GM15510 (cell line): ENCODE measurements around the gene AGPAT2.

Experiments used
- POLR2A ChIP-seq: IDR thresholded peaks from 3 replicates; pipeline ENCODE4 v1.6.1; 2011; ENCODE audit warnings: borderline replicate concordance; ENCODE audit not compliant: insufficient read length; ENCODE audit errors: extremely low read depth

AGPAT2 gene

DNA sequence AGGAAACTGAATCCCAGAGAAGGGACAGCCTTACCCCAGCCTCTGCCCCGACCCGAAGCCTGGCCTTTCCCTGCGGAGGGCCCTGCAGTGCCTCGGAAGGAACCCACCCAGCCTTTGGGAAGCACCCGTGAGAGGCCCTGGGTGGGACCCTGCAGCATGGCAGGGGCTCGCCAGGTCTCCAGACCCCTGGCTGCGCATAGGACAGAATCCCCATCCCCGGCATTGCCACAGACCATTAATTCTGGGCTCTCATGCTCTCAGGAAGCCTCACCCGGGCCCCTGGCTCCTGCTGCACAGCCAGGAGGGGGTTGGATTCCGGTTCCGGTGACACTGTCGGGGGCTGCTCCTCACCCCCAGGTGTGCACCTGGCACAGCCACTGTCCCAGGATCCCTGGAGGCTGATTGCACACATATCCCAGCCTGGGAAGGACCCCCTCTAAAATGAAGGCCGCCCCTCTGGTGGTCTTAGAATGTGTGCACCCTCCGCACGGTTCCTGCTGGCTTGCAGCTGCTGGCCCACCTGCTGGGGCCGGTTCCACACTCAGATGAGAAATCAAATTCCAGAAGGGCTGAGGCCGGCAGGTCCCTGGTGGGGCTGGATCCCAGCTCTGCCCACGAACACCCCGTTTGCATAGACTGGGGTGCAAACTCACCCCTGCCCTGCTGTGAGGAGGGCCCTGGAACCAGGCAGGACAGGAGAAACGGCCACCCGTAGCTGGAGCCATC is 19.9 kb downstream of the AGPAT2 start:
- no peak for TF ChIP-seq POLR2A

DNA sequence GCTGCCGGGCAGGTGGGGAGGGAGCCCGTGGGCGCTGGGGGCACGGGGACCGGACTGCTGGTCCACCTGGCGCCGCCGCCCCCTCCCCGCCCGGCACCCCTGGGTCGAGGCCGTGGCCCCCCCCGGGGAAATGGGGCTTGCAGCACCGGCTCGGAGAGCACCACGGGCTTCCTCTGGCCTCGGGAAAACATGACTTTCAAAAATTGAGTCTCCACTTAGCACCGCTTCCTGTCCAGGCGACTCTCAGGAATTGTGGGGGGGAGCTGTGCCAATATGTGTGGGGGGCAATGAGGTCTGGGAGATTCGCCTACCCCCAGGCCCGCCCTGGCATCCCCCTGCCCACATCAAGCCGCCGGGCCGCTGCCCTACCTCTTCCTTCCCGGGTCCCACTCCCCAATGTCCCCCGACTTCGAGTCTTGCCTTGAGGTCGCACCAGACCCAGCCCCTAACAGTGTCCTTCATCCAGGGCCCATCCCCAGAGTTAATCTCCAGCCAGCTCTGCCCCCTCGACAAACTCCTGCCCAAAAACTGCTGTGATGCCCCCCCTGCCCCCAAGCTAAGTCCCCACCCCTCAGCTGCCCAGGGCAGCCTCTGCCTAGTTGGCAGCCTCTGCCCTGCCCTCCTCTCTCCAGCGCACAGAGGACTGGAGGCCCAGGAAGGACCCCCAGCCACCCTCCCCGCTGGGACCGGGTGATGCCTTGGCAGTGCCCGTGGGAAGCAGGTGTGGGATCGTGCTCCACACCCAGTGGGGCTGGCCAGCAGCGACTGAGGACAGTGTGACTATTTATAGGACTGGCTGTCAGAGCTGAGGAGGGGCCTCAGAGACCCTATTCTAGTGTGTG is 20.7 kb downstream of the AGPAT2 start:
- TF ChIP-seq POLR2A = no peak

DNA sequence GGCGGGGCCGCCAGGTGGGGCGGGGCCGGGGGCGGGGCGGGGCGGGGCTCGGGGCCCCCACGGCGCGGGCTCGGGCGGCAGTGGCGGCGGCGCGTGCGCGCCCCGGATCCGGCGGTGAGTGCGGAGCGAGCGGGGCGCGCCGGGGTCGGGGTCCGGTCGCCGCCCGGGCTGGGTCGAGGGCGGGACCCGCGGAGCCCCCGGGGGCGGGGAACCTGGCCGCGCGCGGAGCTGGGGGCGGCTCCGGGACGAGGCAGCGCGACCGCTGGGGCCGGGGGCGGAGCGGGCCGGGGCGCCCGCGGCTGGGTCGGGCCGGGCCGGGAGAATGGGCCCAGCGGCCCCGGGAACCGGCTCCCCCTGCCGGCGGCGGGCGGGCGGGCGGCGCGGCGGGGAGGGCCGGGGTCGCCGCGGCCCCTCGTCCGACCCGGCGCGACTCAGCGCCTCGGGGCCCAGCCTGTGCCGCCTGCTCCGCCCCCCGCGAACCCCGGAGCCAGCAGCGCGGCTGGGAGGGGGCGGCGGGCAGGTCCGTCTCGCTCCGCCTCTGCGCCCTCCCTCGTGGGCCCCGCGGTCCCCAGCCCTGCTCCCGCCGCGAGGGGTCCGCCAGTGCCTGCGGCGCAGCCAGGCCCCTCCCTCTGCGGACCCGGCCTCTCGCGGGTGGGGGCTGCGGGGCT is 21.4 kb downstream of the AGPAT2 start:
- TF ChIP-seq POLR2A = no peak

DNA sequence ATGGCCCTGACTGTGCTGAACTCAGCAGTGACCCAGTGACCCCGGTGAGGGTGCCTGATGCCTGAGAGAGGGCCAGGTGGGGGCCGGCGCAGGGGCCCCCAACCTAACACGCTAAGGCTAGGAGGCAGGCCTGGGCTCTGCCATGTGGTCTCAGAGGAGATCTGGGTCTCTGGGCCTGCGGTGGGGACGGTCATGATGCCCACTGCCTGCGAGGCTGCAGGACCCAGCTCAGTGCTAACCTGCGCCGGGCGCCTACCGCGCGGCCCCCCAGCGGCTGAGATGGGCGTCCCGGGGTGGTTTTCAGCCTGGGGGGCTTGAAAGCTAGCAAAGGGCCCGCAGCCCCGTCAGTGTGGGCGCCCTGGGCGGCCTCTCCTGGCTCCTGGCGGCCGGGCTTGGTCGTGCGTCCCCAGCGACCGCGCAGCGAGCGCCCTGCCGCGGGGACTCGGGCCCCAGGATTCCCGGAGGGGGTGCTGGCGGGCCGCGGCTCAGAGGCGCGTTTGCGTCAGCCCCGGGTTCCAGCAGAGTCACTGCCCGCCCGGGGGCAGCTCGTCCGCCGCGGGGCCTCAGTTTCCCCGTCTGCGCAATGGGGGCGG is 22.1 kb downstream of the AGPAT2 start:
- TF ChIP-seq POLR2A = no peak

DNA sequence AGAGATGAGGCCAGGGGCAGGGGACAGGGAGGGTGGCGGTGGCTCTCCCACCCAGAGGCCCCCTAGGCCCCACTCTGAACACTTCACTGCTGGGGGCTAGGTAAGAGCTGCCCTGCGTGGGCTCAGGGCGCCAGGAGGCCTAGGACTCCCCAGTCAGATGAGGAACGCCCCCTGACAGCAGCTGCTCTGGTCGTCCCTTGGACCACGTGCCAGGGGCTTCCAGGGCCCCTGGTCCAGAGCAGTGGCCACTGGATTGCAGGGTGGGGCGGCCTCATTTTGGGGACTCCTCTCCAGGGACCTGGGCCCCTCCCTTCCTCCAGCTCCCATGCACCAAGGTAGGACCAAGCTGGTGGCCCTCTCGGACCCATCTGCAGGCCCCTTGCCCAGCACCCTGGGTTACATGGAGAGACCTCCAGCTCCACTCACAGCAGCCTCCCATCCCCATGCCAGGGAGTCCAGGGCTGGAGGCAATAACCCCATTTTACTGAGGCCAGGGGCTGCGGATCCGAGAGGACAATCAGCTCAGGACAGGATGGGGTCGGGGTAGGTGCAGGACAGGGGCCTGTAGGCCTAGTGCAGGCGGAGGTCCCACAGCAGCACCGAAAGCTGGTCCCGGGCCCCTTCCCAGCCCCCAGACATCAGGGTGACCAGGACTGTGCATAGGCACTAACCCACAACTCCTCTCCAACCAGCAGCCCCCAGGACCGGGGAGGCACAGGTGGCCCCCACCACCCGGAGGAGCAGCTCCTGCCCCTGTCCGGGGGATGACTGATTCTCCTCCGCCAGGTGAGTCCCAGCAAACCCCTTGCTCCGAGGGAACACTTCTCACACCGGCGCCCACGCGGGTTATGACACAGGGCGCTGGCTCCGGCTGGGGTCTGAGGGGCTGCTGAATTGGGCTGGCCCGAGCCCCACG is 23.0 kb downstream of the AGPAT2 start:
- TF ChIP-seq POLR2A = no peak

DNA sequence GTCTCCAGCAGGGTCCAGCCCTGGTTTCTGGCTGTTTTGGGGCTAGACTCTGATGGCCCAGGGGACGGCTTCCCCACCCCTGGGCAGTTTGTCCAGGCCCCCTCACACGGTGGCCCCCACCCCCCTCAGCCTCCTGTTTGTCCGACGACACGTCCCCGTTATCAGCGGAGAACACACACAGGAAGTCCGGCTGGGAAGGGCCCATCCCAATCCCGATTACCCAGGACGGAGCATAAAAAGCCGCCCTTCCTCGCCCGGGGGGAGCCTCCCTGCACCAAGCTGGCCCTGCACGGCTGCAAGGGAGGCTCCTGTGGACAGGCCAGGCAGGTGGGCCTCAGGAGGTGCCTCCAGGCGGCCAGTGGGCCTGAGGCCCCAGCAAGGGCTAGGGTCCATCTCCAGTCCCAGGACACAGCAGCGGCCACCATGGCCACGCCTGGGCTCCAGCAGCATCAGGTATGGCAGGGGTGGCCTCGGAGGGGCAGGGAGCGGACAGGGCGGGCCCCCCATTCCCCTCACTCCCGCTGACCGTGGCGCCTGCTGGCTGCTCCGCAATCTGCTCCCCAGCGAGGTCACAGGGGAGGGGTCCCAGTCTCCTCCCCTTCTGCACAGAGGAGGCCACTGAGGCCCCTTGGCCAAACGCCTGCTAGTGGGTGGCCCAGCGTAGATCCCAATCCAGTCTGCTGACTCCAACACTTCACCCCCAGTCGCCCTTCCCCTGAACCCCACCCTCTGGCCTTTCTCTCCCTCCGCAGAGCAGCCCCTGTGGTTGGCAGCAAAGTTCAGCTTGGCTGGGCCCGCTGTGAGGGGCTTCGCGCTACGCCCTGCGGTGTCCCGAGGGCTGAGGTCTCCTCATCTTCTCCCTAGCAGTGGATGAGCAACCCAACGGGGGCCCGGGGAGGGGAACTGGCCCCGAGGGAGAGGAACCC is 24.3 kb downstream of the AGPAT2 start, which contains the start of gene EGFL7:
Gene EGFL7, plus strand, starts transcription at position 261 of the 926 bp plus-strand sequence. CDS start 5,367 bp downstream, outside the sequence.
- no peak for TF ChIP-seq POLR2A

DNA sequence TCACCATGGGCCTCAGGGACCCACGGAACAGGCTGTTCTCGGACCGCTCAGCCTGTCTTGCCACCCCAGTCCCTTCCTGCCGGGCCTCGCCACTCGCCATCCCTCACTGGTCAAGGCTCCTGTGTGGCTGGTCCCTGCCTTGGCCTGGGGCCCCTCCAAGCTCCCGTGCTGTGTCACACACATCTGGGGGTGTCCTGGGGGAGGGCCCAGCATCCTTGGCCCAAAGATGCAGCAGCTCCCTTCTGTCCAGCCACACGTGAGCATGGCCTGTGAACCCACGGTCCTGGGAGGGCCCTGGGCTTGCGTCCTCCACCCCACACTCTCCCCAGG is 25.0 kb downstream of the AGPAT2 start:
- TF ChIP-seq POLR2A = no peak

DNA sequence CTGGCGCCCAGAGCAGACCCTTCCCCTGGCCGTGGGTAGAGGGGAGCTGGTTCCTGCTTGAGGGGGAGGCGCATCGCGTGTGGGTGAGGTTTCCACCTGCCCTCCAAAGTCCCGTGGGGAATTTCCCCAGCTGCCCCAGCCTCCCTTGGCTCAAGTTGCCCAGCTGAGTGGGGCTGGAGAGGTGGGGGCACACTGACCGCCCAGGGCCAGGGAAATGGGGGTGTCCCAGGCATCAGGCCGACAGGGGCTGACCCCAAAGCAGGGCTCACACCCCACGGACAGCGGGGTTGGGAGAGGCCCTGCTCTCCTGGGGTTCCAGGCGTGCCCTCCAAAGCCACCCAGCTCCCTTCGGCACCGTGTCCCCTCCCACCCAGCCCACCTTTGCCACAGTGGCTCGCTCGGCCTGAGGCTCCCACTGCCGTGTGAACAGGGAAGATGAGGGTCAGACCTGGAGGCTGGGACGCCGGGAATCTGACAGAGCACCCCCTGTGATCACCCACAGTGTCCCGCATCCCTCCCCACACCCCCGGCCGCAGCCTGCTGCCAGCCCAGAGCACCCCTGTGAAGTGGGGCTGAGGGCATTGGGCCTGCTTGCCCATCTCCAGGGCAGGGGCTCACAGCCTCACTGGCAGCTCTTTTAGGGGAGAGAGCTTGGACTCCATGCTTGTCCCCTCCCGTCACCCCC is 25.5 kb downstream of the AGPAT2 start:
- TF ChIP-seq POLR2A = no peak

DNA sequence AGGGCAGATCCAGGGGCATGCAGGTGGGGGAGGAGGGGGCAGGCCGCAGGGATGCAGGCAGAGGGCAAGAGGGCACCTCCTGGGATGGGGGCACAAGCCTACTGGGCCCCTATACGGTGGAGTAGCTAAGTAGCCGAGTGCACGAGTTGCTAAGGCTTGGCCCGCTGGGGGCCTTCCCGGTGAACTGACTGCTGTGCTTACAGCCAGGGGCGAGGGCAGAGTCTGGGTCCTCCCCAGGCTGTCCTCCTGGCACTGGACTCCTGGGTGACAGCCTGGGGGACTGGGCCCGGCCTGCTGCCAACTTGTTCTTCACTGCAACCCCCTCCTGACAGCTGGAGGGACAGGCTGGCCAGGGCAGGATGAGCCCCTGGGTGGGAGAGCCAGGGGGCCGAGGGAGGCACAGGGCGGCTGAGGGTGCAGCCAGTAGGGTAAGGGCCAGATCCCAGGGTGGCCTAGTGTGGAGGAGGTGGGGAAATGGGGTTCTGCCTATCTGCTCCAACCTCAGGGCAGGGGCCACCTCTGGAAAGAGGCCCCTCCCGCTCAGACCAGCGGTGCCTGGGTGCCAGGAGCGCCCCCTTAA is 26.2 kb downstream of the AGPAT2 start:
- no peak for TF ChIP-seq POLR2A

DNA sequence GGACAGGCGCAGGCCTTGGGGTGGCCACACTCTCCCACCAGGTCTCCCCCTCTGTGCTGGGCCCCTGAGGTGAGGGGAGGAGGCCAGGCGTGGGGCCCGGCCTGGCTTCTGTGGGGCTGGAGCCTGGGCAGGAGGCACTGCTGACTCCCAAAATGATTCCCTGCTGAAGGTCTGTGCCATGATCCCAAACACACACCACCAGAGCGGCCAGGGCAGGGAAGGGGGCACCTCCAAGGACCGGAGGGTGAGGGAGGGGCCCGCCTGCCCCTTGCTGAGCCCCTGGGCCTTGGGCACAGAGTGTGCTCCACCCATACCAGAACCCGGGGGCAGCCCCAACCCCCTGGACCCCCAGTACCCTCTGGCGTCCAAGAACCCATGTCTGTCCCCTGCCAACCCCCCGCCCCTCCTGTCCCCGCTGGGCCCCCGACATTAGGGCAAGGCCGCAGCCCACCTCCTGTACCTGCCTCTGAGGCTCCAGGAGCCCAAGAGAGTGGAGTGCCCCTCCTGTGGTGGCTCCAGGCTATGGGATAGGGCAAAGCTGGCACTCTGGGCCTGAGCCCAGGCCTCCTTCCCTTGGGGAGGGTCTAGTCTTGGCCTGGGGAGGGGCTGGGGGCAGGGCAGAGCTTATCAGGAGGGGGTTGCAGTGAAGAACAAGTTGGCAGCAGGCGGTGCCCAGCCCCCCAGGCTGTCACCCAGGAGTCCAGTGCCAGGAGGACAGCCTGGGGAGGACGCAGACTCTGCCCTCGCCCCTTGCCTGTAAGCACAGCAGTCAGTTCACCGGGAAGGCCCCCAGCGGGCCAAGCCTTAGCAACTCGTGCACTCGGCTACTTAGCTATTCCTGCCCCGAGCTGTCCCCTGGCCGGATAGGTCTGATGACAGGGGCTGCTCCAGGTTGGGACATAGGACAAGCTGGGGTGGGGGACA is 27.1 kb downstream of the AGPAT2 start:
- no peak for TF ChIP-seq POLR2A

DNA sequence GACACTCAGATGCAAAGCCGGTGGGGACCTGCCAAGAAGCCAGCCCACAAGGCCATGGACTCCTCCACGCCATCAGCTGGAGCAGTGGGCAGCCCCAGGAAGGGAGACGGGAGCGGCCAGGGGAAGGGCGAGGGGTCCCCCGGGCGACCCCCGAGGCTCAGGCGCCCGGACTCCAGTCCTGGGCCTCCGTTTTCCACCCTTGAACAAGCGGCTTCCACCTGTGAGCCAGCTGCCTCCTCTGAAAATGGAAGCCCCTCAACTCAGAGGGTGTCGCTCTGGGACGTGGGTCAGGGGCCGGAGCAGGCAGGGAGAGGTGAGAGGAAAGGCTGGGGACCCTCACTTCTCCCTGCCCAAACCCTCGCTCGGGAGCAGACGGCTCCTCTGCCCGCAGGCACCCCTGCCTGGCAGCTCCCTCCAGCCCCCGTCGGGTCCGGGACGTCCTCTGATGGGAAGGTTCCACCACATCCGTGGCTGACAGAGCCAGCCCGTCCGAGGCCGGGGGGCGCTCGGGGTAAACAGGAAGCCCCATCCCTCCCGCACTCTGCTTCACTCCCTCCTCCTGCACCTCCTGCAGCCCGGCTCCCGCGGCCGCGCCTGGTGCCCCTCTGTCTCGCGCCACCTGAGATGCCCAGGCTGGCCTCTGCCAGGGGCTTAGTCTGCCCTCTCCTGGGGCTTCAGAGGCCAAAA is 28.3 kb downstream of the AGPAT2 start:
- TF ChIP-seq POLR2A = no peak
